HG03045 (cell line): Measurements from ENCODE around the gene PRTN3.

Source experiments
- ATAC-seq: cut with Tn5 transposase; IDR thresholded peaks from one replicate; pipeline ENCODE4 v1.9.1; 2021; ENCODE audit warnings: mild to moderate bottlenecking, moderate library complexity; ENCODE audit not compliant: unreplicated experiment

PRTN3 gene

DNA sequence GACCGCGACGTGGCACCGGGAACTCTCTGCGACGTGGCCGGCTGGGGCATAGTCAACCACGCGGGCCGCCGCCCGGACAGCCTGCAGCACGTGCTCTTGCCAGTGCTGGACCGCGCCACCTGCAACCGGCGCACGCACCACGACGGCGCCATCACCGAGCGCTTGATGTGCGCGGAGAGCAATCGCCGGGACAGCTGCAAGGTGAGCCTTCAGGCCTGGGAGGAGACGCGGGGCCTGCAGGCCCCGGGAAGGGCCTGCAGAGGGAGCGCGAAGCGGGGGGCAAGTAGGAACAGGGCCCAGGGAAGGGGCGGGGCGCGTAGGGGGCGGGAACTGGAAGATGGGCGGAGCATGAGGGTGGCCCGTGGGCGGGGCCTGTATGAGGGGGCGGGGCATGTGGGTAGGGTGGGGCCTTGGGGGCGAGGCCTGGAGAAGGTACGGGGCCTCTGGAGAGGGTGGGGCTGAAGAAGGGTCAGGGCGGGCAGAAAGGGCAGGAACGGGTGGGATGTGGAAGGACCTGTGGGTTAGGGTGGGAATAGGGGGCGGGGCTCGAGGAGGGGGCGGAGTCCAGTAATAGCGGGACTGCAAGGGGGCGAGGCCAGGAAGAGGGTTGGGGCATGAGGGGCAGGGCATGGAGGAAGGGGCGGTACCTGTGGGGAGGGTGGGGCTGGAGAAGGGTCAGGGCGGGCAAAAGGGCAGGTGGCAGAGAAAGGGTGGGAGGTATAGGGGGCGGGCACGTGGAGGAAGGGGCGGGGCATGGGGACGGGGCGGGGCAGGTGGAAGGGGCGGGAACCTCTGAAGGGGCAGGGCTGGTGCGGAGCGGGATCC is 21.2 kb downstream of the PRTN3 start:
- ATAC-seq, result no peak

DNA sequence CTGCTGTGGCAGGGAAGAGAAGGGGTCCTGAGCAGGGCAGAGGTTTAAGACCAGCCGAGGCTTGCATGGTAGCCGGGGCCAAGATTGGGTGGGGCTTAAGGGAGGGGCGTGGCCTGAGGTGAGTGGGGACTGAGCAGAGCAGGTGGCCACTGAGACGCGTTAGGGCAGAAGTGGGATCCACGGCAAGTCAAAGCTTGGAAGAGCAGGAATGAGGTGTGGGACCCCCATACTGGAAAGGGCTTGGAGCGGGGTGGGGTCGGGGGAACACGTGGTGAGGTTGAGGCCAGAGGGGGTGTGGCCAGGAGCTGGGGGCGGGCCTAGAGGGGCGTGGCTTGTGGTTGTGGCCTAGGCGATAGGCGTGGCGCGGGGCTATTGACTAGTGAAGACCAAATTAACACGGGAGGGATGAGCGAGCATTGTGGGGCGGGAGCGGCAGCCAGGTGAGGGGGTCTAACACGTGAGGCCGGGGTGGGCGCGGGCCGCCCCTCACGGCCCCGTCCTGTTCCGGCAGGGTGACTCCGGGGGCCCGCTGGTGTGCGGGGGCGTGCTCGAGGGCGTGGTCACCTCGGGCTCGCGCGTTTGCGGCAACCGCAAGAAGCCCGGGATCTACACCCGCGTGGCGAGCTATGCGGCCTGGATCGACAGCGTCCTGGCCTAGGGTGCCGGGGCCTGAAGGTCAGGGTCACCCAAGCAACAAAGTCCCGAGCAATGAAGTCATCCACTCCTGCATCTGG is 21.9 kb downstream of the PRTN3 start:
- no peak for ATAC-seq

DNA sequence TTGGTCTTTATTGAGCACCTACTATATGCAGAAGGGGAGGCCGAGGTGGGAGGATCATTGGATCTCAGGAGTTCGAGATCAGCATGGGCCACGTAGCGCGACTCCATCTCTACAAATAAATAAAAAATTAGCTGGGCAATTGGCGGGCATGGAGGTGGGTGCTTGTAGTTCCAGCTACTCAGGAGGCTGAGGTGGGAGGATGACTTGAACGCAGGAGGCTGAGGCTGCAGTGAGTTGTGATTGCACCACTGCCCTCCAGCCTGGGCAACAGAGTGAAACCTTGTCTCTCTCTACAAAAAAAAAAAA is 22.5 kb downstream of the PRTN3 start:
- no peak for ATAC-seq

DNA sequence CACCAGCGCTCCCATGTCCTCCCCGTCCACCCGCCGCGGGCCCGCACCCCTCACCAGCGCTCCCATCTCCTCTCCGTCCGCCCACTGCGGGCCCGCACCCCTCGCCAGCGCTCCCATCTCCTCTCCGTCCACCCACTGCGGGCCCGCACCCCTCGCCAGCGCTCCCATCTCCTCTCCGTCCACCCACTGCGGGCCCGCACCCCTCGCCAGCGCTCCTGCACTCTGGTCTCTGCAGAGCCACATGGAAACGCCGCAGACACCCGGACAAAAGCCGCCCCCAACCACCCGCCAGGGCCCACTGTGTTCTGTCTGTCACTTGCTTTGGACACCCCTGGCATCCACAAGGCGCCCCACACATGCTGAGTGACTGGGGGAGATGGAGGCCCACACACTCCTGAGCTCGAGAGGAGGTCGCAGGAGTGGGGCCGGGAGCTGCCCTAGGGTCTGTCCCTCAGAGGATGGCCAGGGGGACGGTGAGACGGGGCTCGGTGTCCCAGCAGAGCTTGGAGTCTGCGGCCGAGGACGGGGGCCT is 26.0 kb downstream of the PRTN3 start:
- no peak for ATAC-seq

DNA sequence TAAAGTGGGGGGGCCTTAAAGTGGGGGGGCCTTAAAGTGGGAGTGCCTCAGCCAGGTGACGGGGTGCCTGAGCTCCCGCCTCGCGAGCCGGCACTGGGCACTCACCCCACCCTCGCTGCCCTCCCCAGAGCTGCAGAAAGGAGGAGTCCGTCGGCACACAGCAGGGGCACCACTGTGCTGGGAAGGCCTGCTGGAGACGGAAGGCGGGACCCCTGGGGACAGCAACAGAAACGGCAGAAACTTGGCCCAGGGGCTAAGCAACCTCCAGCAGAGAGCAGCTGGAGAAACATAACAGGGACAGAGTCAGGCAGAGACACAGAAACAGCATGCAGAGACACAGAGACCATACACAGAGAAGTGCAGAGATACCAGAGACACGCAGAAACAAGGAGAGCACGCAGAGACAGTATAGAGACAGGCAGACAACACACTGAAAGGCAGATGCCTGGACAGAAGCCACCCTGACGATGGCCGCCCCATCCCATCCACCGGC is 26.5 kb downstream of the PRTN3 start:
- ATAC-seq, result no peak

- no peak for ATAC-seq
Observed at GRCh38 chr19:867855-868457, 27.2 kb downstream of the PRTN3 start.

DNA sequence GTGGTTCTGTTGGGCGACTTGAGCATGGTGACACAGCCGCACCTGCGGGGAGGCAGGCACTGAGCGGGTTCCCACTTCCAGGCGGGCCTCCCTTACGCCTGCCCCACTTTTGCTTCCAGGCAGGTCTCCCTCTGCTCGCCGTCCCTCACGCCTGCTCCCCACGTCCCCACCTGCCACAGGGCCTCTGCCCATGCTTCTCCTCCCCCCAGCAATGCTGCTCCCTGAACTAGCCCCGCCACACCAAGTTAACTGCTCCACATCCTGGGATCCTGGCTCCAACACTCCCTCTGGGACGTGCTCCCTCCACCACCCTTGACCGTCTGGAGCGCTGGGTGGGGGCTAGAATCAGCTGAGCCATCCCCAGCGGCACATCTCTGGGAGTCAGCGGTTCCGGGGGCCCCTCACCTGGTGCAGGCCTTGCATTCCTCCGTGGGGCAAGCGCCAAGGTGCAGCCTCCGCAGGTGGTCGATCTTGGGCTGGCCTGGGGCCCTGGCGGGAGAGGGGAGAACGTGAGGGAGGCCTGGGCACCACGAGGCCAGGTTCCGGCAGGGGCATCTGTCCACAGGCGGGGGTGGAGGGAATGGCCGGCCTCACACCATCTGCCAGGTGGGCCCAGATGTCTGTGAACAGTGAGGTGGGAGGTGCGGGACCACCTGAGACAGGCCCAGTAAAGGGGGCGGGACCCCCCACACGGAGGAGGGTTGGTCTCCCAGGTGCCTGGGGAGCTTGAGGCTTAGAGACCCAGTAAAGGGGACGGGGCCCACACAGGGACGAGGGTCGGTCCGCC is 27.9 kb downstream of the PRTN3 start:
- ATAC-seq, result no peak

DNA sequence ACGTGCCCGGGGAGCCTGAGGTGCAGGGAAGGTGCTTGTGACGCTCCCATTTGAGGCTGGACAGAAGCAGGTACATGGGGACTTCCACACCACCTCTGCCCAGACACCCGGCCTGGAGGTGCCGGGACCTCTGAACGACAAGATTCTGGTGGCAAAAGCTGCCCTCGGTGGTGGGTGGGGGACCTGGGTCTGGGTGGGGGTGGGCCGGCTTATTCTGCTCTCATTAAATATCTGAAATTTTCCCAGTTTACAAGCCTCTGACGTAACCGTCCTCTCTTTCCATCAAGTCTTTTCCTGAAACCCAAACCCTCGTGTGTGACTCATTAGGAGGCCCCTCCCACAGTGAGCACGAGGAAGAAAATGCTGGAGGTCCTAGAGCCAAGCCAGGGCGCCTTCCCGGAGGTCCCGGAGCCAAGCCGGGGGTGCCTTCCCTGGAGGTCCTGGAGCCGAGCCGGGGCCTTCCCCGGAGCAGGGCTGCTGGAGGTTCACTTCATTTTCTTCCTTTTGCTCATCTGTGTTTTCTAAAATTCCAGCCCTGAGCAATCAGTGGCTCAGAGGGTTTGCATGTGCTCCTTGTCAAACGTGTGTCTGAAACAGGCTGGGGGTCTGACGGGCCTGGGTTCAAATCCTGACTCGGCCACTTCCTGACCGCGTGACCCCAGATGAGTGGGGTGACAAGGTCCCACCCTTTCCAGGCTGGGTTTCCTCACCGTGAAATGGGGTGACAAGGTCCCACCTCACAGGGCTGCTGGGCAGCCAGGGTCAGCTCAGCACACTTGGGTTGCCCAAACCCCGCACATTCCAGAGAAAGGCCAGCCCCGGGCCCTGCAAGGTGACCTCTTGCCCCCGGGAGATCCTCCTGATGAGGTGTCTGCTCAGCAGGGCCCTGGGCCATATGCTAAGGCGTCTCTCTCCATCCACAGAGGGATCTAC is 28.7 kb downstream of the PRTN3 start:
- ATAC-seq, result no peak

DNA sequence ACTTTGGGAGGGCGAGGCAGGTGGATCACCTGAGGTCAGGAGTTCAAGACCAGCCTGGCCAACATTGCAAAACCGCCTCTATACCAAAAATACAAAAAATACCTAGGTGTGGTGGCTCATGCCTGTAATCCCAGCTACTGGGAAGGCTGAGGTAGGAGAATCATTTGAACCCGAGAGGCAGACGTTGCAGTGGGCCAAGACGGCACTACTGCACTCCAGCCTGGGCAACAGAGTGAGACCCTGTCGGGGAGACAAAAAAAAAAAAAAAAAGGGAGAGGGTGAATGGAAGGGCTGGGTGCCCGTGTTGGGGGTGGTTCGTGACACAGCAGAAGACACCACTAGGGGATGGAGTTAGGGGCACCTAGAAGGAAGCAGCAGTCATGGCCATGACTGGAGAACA is 29.5 kb downstream of the PRTN3 start:
- no peak for ATAC-seq

DNA sequence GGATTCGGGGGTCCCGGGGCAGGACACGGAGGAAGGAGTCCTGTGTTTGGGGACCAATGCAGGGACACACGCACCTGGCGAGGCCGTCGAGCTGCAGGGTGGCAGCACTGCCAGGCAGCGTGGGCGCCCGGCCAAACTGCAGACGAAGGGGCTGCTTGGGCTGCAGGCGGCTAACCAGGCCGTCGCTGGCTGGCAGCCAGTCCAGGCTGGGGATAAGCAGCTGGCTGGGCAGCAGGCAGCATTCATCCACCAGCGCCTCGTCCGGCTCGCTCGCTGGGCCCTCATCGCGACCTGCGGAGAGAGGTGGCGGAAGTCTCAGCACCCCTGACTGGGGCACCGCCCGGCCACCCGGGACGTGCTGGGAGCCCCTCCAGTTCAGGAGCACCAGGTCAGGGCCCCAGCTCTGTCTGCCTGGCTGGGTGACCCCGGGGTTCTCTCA is 30.2 kb downstream of the PRTN3 start:
- no peak for ATAC-seq

DNA sequence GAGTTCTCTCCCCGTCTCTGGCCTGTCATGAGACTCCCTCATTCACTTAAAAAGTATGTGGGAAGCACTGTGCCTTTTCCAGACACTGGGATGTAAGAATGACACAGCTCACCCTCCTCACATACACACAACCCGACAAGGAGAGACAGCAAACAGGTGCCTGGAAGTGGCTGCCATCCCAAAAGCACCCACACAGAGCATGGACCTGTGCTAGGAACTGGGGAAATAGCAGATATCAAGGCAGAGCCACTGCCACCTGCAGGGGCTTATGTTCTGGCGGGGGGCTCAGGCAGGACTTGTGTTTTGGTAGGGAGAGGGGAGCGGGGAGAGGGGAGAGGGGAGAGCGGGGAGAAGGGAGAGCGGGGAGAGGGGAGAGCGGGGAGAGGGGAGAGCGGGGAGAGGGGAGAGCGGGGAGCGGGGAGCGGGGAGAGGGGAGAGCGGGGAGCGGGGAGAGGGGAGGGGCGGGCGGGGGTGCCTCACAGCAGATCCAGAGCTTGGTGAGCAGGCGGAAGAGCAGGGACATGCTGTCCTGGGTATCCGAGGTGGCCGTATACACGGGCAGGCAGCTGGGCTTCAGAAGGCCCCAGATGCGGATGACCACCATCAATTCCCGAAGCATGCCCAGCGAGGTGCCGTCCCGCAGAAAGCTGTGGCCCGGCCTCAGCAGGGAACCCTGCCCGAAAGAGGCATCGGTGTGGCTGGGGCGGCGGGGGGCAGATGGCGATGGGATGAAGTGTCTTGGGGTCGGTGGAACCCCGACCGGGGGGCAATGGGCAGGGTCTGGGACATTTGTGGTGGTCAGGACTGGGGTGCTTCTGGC is 30.9 kb downstream of the PRTN3 start:
- ATAC-seq, result no peak

DNA sequence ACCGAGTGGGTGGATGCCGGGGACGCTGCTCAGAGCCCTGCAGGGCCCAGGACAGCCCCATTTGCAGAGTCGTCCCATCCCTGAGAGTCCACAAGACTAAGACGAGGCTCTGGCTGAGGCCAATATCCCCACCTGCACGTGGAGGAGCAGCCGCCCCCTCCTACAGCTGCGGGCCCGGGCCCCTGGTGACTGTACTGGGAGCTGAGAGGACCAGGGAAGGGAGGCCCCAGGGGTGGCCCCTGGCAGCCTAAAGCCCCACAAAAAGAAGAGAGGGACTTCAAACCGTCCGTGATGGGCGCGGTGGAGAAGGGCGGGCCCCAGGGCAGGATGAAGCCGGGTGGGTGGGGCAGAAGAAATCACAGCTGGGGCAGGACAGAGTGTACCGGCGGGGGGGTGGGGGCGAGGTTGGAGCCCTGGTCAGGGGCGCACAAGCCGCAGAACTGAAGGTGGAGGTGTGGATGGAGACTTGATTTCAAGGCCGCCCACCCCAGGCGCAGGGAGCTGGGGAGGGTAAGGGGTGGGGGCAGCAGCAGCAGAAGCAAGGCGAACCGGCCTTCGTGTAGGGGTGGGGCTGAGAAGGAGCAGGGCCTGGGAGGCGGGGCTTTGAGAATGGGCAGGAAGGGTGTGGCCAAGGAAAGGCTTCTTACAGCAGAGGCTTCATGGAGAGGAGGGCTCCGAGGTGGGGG is 31.6 kb downstream of the PRTN3 start:
- ATAC-seq, result no peak

GRCh38 chr19:873084-873483 is 32.3 kb downstream of the PRTN3 start:
- no peak for ATAC-seq

GRCh38 chr19:873561-874041 is 32.8 kb downstream of the PRTN3 start:
- ATAC-seq, result no peak

- no peak for ATAC-seq
Observed at GRCh38 chr19:875265-875879, 34.6 kb downstream of the PRTN3 start.

DNA sequence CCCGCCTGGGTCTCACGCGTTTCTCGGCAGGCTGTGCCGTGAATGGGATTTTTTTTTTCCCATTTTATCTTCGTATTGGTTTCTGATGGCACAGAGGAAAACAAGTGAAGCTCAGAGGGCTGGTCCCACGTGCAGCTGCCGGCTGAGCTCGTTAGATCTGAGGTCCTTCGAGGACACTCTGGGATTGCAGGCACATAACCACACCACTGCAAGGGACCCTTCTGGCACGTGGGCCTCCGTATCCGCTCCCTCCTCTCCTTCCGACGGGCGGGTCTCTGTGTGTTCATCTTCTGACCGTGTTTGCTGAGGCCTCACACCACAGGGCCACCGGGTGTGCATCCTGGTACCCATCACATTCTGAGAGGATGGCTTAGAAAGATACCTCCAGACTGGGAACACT is 35.3 kb downstream of the PRTN3 start:
- ATAC-seq, result no peak

- ATAC-seq, result no peak
Observed at GRCh38 chr19:876780-877314, 36.0 kb downstream of the PRTN3 start.
